SU-DHL-6 (cell line): Measurements from ENCODE around the gene PIK3R1.

Source experiments
- EZH2phosphoT487 ChIP-seq: fragments of 200-600 bp; sonication (generic), shearing (Covaris generic); conservative IDR thresholded peaks from 2 replicates; pipeline ENCODE4 v1.6.1; 2018; ENCODE audit warnings: mild to moderate bottlenecking, antibody characterized with exemption, low read length, moderate library complexity, mixed read lengths
- TF ChIP-seq, protein P1 (sequence below): fragments of 200-600 bp; sonication (generic); IDR thresholded peaks from one replicate; pipeline ENCODE4 v1.5.1; 2017; ENCODE audit warnings: antibody characterized with exemption, mild to moderate bottlenecking, low read length, moderate library complexity; ENCODE audit not compliant: insufficient read depth, poor library complexity, severe bottlenecking

DNA sequence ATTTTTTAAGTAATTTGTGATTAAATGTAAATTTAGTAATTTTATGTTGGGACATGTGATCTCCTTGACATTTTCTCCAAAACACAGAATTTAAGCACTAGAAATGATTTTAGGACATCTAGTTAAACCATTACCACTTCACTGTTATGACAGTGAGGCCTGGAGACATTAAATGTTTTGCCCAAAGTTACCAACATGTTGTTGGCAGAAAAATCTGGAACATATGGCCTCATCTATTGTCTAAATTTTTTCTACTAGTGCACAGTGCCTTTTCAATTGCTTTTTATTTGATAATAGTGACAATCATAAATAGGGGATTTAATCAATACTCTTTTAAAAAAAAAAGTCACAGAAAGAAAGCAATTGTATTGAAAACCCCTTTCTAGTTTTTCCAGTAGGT is 45.6 kb downstream of the PIK3R1 start:
- TF ChIP-seq, protein P1, sequence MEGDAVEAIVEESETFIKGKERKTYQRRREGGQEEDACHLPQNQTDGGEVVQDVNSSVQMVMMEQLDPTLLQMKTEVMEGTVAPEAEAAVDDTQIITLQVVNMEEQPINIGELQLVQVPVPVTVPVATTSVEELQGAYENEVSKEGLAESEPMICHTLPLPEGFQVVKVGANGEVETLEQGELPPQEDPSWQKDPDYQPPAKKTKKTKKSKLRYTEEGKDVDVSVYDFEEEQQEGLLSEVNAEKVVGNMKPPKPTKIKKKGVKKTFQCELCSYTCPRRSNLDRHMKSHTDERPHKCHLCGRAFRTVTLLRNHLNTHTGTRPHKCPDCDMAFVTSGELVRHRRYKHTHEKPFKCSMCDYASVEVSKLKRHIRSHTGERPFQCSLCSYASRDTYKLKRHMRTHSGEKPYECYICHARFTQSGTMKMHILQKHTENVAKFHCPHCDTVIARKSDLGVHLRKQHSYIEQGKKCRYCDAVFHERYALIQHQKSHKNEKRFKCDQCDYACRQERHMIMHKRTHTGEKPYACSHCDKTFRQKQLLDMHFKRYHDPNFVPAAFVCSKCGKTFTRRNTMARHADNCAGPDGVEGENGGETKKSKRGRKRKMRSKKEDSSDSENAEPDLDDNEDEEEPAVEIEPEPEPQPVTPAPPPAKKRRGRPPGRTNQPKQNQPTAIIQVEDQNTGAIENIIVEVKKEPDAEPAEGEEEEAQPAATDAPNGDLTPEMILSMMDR, result no peak
- no peak for TF ChIP-seq EZH2phosphoT487
